COLO668 (cell line): Measurements from ENCODE around the gene SLC2A11.

ENCODE experiments used
- DNase-seq: peaks from one replicate; lab custom pipeline; 2025; ENCODE audit not compliant: unreplicated experiment; lab: John Stamatoyannopoulos, UW

The SLC2A11 gene, protein sequence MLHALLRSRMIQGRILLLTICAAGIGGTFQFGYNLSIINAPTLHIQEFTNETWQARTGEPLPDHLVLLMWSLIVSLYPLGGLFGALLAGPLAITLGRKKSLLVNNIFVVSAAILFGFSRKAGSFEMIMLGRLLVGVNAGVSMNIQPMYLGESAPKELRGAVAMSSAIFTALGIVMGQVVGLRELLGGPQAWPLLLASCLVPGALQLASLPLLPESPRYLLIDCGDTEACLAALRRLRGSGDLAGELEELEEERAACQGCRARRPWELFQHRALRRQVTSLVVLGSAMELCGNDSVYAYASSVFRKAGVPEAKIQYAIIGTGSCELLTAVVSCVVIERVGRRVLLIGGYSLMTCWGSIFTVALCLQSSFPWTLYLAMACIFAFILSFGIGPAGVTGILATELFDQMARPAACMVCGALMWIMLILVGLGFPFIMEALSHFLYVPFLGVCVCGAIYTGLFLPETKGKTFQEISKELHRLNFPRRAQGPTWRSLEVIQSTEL

DNA sequence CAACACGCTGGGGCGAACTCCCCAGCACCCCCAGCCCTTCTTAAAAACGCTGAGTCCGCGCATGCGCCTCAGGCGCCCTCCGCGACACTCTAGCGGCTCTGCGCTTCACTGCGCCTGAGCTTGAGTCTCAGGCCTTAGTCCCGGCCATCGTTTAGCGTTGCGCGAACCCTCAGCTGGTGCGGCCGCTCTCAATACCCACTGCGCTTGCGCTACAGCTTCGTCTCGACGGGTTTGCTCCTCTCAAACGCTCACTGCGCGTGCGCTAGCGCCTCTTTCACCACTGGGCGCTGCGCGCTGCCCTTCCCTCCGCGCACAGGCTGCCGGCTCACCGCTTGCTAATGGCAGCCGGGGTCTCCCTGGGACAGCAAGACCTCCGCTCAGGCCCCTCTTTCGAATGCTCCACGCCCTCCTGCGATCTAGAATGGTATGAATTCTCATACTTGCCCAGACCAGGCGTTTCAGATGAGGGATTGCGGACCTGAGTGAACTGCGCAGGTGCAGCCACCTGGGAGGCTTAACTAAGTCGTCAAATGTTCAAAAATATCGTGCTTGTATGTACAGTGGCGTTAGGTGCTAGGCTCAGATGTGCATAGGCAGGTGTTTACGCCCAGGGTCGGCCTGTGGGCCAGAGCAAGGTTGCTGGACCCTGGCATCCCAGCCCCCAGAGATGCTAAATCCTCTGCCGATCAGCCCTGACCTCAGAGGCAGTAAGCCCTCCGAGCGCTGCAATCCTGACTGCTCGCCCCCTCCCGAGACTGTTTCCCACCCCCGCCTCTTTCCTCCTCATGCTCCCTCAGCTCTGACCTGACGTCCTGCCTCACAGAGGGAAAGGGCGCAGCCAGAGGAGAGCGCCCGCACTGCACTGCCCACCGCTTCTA lies at the start of gene SLC2A11:
TSS of gene SLC2A11 (plus strand) at position 270 of the 878 bp plus-strand sequence. CDS start at position 395, 125 bp downstream.
- DNase-seq: peak; percentile 99

DNA sequence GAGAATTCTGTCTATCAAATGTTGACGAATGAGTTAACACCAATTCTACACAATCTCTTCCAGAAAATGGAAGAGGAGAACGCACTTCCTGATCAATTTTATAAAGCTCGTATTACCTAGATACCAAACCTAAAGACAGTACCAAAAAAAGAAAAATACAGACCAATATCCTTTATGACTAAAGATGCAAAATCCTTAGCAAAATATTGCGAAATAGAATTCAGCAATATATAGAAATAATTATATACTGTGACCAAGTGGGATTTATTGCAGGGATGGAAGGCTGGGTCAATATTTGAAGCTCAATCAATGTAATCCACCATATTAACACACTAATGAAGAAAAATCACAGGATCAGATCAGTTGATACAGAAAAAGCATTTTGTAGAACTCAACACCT lies 45.3 kb upstream of the SLC2A11 start:
- DNase-seq: no peak

DNA sequence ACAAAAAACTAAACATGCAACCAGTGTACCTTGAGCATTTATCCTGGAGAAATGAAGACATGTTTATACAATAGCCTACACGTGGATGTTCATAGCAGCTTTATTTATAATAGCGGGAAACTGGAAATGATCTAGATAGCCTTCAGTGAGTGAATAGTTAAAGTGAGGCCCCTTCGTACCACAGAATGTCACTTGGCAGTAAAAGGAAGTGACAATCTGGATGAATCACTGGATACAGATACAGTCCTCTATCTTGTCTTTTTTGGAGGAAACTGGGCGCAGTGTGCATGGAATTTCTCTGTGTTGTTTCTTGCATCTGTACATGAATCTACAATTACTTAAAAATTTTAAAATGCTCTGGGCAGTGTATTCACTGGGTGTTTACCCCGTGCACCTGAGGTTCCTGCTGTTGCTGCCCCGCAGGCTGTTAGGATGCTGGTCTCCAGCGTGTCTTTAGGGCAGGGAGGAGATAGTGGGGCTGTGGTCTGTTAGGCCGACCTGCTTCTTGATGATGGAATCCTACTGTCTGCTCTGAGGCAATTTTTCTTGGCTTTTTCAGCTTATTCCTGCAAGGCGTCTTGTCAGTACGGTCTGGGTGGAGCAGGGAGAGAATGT lies 42.0 kb upstream of the SLC2A11 start:
- no peak for DNase-seq

DNA sequence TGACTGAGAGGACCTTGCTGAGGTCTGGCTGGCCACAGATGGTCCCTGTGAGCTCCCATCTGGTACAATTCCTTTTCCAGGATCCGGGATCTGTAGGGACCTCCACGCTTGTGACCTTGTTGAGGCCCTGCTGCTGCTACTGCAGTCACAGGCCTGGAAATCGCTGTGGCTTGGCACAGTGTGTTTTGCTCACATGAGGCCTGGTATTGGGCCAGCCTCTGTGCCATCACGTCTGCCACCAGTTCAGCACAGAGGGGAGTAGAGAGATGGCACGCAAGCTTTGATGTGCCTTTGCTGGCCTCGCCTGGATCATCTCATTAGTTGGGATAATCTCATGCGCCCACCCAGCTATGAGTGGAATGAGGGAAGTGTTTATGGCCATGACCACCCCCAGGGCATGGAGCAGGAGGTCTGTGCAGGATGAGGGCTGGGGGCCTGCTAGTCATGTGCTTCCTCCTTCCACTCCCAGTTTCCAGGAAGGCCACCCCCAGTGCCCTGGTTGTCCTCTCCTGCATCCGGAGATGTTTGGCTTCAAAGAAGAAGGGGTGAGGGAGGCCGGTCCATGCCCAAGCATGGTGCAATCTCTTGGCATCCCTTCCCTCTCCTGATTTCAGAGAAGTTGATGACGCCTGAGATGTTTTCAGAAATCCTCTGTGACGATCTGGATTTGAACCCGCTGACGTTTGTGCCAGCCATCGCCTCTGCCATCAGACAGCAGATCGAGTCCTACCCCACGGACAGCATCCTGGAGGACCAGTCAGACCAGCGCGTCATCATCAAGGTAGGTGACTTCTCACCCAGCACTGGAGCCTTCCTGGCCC lies 41.3 kb upstream of the SLC2A11 start:
- DNase-seq: no peak

DNA sequence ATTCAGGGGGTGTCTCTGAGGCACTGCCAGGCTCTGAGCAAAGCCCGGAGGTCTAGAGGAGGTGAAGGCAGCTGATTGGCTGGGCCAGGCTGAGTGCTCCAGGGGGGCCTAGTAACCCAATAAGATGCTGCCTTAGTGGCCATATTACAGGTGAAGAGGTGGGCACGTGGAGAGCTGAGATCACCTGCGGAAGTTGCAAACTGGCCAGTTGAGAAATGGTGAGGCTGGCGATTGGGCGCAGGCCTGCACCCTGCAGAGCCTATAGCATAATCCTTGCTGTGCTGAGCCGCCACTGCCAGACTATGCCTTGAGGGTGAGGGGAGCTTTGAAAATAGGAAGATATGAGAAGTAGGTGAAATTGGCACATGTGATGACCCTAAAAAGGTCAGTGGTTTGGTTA lies 40.5 kb upstream of the SLC2A11 start:
- no peak for DNase-seq

DNA sequence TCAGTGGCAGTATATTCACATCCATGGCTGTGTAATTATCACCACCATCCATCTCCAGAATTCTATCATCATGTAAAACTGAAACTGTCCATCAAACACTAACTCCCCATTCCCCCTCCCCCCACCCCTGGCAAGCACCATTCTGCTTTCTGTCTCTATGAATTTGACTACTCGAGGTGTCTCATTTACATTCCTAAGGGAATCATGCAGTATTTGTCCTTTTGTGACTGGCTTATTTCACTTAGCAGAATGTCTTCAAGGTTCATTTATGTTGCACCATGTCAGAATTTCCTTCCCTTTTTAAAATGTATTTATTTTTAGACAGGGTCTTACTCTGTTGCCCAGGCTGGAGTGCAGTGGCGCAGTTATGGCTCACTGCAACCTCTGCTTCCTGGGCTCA lies 39.1 kb upstream of the SLC2A11 start:
- no peak for DNase-seq

DNA sequence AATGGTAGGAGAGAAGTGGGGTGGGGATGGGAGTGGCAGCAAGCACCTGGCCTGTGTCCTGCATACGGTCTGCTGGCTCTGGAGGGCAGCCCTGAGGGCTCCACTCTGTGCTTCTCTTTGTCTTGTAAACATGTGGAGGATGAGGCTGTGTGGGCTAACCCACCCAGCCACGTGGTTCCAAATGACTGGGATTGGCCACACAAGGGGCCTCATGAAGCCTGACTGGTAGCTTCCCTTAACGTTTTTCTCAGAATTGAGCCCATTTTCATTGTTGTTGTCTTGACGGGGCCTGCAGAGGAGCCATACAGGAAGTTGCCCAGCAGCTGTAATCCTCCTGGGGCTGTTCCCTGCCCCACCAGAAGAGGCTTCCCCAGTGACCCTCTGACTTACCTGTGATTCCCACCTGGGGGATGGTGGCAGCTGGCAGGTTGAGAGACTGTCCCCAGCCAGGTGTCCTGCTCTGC lies 36.9 kb upstream of the SLC2A11 start:
- peak; percentile 51 for DNase-seq

DNA sequence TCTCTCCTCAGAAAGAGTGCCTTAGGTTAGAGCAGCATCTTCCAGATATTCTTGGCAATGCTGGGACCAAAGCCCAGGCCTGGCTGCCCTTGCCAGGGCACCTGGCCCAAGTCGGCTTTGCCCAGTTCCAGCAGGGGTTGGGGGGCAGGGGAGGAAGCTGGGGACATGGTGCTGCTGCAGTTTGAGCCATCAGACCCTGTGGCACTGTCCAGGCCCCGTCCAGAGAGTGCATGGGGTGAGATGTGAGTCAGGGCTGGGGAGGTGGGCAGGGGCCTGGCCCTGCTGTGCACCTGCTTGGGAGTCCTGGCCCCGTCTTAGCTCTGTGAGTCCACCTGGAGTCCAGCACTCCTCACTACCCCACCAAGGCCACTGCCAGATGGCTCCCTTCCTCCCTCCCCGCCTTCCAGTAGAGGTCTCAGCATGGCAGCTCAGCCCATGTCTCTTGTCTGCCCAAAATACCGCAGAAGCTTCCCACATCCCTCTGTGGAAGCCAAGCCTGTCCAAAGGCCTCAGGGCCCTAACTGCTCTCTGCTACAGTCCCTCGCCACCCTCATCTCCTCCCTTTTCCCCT lies 35.5 kb upstream of the SLC2A11 start:
- DNase-seq: no peak

DNA sequence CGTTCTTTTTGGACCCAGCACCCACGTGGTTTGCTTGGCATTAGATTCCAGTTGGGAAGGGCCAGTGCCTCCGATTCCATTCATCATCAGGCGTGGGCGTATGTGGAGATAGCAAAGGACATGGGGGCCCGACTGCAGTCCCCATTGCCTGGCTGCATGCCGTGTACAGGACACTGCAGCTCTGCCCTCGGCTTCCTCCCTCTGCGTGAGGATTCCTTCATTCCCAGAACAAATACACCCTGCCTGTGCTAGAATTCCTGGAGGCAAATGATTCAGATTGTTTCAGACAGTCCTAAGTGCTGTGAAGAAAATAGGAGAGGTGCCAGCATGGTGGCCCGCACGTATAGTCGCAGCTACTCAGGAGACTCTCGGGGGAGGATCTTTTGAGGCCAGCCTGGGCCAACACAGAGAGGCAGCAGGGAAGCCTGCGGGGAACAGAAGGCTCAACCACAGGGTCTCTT lies 34.3 kb upstream of the SLC2A11 start:
- DNase-seq: no peak

DNA sequence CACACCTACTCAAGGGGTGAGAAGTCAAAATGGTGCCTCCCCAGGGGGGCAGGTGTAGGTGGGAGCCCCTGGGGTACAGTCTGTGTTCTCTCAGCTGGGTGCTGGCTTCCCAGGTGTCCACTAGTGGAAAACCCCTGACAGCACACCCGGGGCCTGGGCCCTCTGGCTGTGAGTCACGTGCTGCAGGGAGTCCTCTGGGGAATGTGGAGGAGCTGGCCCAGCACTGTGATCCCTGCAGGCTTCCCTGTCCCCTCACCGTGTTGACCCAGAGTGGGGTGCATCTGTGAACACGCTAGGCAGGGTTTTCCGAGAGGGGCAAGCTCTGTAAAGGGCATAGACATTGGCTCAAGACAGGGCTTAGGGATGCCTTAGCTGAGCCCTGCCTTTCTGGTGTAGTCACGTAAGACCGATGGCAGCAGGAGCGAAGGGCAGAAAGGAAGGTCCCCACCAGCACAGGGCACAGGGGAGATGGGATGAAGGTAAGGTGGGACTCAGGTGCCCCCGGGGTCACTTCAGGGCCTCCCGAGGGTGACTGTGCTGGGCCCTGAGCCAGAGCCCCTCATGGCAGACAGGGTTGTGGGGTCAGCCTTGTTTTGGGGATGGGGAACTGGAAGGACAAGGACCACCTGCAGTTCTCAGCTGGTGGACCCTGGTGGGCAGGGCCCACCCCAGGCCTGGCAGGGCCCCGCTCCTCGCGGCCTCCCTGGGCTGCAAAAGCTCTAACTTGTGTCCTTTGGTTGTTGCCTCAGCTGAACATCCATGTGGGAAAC lies 33.0 kb upstream of the SLC2A11 start:
- no peak for DNase-seq

DNA sequence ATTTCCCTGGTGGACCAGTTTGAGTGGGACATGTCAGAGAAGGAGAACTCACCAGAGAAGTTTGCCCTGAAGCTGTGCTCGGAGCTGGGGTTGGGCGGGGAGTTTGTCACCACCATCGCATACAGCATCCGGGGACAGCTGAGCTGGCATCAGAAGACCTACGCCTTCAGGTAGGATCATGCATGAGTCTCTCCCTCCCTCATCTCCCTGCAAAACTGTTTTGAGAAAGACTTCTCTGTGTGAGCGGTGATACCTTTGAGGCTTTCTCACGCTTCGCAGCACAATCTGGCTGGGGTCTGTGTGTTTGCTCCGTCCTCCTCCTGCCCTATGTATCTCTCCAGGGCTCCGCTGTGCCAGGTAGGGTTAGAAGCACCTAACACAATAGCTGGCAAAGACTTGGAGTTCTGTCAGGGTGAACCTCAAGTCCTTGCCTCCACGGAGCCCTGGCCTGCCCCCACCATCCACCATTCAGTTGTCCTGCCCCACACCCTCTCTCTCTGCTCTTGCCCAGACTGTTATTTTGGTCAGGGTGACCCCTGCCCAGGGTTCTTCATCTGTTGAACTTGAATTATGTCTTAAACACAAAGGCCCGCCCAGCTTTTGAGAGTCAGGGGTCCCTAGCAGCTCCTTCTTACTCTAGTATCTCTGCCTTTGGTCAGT lies 32.3 kb upstream of the SLC2A11 start:
- no peak for DNase-seq

DNA sequence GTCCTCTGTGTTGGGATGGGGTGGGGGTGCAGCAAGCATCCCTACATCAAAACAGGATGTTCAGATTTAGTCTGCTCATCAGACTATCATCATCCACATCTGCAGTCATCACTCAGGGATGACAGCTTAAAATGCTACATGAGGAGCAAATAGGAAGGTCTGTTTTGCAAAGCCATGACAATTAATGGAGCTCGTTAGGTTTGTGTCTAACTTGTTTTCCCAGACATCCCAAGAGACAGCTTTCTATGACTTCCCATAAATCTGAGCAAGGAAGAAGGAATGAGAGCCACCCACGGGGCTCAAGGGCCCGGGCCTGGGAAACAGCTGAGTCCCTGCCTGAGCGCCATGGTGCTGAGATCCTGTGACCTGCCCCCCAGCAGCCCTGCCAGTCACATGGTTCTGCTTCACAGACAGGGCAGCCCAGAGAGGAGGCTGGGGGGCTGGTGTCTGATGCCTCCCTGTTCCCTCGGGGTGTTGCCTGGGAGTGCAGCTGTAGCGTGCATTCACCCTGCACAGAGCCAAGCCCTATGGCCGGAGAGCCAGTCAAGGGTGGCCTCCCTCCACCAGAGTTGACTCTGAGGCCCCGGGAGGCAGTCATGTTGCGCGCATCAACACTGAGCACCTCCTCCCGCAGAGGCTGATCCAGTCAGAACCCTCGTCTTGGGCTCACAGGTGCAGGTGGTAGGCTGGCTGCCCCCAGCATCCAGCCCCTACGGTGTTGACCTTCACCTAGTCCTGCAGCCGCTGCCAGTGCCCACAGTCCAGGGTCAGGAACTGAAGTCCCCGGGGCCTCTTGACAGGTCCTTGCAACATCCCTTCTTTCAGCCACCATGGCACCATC lies 30.9 kb upstream of the SLC2A11 start:
- no peak for DNase-seq

DNA sequence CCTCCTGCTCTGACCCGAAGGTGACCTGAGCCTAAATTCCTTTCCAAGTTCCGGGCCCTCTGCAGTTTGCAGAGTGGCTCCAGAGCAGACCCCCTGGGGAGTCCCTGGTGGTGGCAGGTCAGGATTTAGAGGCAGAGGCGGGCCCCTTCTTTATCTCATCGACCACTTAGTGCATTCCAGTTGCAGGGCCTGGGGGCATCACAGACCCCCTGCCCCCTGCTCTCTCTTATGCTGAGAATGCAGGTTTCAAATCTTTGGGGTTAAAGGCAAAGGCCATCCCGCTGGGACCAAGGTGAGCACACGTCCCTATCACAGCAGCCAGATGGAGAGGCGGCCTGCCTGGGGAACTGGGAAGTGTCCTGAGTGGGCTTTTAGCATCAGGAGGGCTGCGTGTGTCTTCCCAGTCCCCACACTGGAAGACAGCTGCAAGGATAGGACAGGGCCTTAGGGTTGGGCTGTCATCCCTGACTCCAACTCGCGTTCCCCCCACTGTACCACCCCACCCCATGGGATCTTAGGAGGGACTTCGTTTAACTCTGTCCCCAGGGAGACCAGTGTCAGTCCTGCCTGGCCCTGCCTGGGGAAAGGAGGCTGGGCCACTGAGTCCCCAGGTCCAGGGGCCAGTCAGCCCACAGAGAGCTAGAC lies 30.2 kb upstream of the SLC2A11 start:
- no peak for DNase-seq

DNA sequence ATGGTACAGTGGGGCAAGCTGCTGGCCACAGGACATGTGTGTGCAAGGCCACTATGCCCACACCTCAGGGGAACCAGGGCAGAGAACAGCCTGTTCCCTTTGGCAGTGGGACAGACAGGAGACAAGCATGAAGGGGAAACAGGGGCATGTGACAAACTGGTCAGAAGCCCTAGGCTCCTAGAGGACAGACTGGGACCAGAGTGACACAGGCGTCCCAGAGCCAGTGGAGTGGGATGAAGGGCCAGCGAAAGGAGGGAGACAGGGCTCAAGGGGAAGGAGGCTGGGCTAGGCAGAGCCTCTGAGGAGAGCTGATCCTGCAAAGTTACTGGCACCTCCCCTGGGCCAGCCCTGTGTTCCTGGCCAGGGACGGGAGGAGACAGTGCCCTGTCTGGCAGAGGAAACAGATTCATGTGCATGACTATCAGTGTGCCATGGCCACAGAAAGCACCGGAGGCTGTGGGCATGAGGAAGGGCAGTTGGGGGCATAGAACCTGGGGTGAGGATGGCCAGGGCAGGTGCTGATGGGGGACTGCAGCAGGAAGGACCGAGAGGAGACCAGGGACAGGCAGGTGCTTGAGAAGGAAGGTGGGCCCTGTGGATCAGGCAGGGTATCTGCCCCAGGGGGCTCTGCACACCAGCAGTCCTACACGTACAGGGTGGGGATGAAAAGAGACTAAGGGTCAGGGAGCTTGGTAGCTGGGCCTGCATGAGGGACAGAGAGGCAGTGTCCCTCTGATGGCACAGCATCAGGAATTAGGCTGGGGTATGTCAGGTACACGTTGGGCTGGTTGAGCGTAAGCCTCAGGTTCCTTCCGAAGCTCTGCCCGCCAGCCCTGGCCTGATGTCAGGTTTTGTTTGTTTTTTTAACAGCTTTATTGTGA lies 28.6 kb upstream of the SLC2A11 start:
- DNase-seq: no peak

DNA sequence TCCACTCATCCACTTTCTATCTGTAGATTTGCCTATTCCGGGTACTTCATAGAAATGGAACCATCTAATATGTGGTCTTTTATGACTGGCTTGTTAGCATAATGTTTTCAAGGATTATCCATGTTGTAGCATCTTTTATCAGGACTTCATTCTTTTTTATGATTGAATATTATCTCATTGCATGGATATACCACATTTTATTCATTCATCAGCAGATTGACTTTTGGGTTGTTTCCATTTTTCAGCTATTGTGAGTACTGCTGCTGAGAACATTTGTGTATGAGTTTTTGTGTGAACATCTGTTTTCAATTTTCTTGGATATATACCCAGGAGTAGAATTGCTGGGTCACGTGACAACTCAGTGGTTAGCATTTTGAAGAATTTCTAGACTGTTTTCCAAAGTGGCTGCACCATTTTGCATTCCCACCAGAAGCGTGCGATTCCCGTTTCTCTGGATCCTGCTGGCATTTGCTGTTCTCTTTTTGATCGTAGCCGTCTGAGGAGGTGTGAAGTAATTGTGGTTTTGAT lies 27.8 kb upstream of the SLC2A11 start:
- DNase-seq: no peak

DNA sequence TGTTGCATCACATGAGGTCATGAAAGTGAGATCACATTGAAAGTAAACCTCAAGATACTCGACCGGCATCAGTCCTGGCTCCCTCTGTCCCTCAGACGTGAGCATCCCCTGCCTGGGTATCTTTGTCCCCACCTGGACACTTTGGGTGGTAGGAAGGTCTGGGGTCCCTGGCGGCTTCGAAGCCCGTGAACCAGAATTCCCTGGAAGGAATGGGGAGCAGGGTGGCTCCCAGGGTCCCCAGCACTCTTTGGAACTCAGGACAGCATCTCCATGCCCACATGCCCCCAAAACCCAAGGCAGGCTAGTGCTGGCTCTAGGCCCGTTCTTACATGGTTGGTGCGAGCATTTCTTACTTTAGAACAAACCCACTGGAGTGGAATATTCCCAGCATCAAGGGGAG lies 26.4 kb upstream of the SLC2A11 start:
- no peak for DNase-seq
